Suprapubic skin (tissue), 3 donors: ENCODE measurements around the gene ZNF280B.

Source experiments
- POLR2A ChIP-seq, 2 donors: fragments of 450-650 bp; IDR thresholded peaks; one replicate each; pipeline ENCODE4 v1.6.1; 2017; ENCODE audit warnings: antibody characterized with exemption in 2 of 2, mild to moderate bottlenecking in 2 of 2, moderate library complexity in 2 of 2
- TF ChIP-seq, protein P1 (sequence below), 2 donors: fragments of 200-600 bp in 1 of 2; fragments of 450-650 bp in 1 of 2; sonication (generic) in 1 of 2; IDR thresholded peaks; one replicate each; pipeline ENCODE4 v1.5.1; 2016 to 2019; ENCODE audit warnings: antibody characterized with exemption in 2 of 2, mild to moderate bottlenecking in 1 of 2, moderate library complexity in 1 of 2

DNA sequence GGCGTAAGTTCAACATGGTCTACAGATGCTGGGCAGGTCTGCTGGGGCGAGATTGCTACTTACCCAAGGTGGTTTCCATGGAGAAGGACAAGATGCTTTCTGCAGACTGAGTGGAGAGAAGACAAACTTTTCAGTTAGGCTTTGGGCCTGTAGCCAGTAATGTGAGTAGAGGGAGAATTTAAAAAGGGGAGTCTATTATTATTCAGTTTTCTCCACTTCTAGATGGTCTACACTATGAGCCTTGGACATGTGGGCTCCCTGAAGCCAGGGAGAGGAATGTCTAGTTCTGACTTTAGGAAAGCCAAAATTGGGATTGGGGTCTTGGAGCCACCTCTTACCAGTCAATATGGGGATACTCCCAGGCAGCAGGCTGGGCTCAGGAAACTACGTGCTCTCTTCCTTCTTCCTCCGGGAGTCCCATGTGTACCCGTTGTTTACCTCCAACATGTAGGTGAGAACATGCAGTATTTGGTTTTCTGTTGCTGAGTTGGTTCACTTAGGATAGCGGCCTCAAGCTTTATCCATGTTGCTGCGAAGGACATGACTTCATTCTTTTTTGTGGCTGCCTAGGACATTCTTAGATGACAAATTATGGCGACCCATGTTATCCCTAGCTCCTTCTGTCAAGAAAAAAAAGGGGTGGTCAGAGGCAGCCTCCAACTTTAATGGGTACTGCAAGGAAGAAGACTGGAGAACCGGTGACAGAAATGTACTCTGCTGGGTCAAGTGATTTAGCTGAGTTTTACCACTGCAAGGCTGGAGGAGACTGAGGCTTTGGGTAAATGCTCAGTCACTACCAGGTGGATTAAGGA, 26.3 kb upstream of the ZNF280B start:
- TF ChIP-seq POLR2A (IDR thresholded peaks at IDR 0.05), result no peak
- TF ChIP-seq, protein P1, sequence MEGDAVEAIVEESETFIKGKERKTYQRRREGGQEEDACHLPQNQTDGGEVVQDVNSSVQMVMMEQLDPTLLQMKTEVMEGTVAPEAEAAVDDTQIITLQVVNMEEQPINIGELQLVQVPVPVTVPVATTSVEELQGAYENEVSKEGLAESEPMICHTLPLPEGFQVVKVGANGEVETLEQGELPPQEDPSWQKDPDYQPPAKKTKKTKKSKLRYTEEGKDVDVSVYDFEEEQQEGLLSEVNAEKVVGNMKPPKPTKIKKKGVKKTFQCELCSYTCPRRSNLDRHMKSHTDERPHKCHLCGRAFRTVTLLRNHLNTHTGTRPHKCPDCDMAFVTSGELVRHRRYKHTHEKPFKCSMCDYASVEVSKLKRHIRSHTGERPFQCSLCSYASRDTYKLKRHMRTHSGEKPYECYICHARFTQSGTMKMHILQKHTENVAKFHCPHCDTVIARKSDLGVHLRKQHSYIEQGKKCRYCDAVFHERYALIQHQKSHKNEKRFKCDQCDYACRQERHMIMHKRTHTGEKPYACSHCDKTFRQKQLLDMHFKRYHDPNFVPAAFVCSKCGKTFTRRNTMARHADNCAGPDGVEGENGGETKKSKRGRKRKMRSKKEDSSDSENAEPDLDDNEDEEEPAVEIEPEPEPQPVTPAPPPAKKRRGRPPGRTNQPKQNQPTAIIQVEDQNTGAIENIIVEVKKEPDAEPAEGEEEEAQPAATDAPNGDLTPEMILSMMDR (IDR thresholded peaks at IDR 0.05), result no peak
